SK-N-MC (cell line): Measurements from ENCODE around the gene TALDO1.

Experiments used
- EZH2 ChIP-seq: fragments of 200-600 bp; sonication (generic); IDR thresholded peaks from one replicate; pipeline ENCODE4 v1.6.1; 2017; ENCODE audit warnings: antibody characterized with exemption
- POLR2AphosphoS5 ChIP-seq: IDR thresholded peaks from 2 replicates; pipeline ENCODE4 v1.6.1; 2012; ENCODE audit warnings: mild to moderate bottlenecking, low read depth, low read length, borderline replicate concordance

GRCh38 chr11:771617-772204 is 24.4 kb downstream of the TALDO1 start:
- TF ChIP-seq EZH2: no peak
- TF ChIP-seq POLR2AphosphoS5: no peak
